NCI-H524 treated with DMSO at 0.1 percent for 48 hours (cell line): ENCODE results near the gene CD300H.

ENCODE experiments used
- DNase-seq: peaks from one replicate; lab custom pipeline; 2025; lab: John Stamatoyannopoulos, UW

Gene CD300H

GRCh38 chr17:74549343-74549742, 18.0 kb downstream of the CD300H start:
- DNase-seq = no peak

- no peak for DNase-seq
These were observed 19.6 kb downstream of the CD300H start for GRCh38 chr17:74547736-74548135.

GRCh38 chr17:74547264-74547663, 20.0 kb downstream of the CD300H start:
- DNase-seq = no peak

GRCh38 chr17:74546586-74546985, 20.7 kb downstream of the CD300H start:
- DNase-seq = no peak

- DNase-seq = no peak
These were observed 21.5 kb downstream of the CD300H start, which contains the start of gene CD300C for GRCh38 chr17:74545843-74546230. Gene CD300C, minus strand, starts transcription at chr17:74546115. Its CDS starts 333 bp downstream, at chr17:74545782.

GRCh38 chr17:74544991-74545842, 22.1 kb downstream of the CD300H start:
- DNase-seq = no peak

GRCh38 chr17:74543891-74544760, 23.2 kb downstream of the CD300H start:
- DNase-seq = no peak

- DNase-seq = no peak
These were observed 23.9 kb downstream of the CD300H start for GRCh38 chr17:74543406-74543805.

- no peak for DNase-seq
These were observed 24.5 kb downstream of the CD300H start for GRCh38 chr17:74542727-74543383.

GRCh38 chr17:74542166-74542565, 25.1 kb downstream of the CD300H start:
- no peak for DNase-seq

- DNase-seq = no peak
These were observed 25.9 kb downstream of the CD300H start for GRCh38 chr17:74541176-74542111.

- no peak for DNase-seq
These were observed 28.0 kb downstream of the CD300H start for GRCh38 chr17:74539281-74539820.

GRCh38 chr17:74536890-74537289, 30.4 kb downstream of the CD300H start:
- DNase-seq = no peak

GRCh38 chr17:74532115-74532514, 35.2 kb downstream of the CD300H start:
- no peak for DNase-seq

GRCh38 chr17:74531231-74531761, 36.0 kb downstream of the CD300H start, which contains the start of gene CD300LB:
Gene CD300LB, minus strand, starts transcription at chr17:74531475. Its CDS starts 125 bp downstream, at chr17:74531350.
- DNase-seq = no peak

GRCh38 chr17:74530831-74531150, 36.5 kb downstream of the CD300H start:
- DNase-seq = no peak

GRCh38 chr17:74529243-74529642, 38.1 kb downstream of the CD300H start:
- DNase-seq = no peak

GRCh38 chr17:74528491-74529199, 38.7 kb downstream of the CD300H start:
- no peak for DNase-seq

- no peak for DNase-seq
These were observed 39.6 kb downstream of the CD300H start for GRCh38 chr17:74527756-74528155.

GRCh38 chr17:74527081-74527480, 40.2 kb downstream of the CD300H start:
- DNase-seq = no peak
